T follicular helper cell (primary cell): ENCODE data around the gene PFKFB3.

ENCODE experiments used
- DNase-seq: peaks from one replicate; pipeline ENCODE4 v3.0.0-alpha.2; 2020; ENCODE audit warnings: low read depth

Gene PFKFB3

GRCh38 chr10:6300784-6301460, 98.2 kb downstream of the PFKFB3 start:
- DNase-seq, result no peak

- no peak for DNase-seq
These were observed 98.8 kb downstream of the PFKFB3 start for GRCh38 chr10:6301488-6302075.
